Endometrial microvascular endothelial cells (primary cell): ENCODE measurements around the gene ATP11A. TPM values are rescaled to one million over a fixed set of nuclear protein-coding genes. Genes with fewer than 3 reads are reported as not detected.

Experiments used
- in situ Hi-C: cut with HindIII; loops from 2 replicates; pipeline ENCODE4 v1.10.0; 2017; ENCODE audit warnings: low sequenced_read_pairs, low pct_unique_long_range_greater_than_20kb; ENCODE audit errors: inconsistent ontology term
- total RNA-seq: library from RNA; depleted of rRNA; stranded (reverse); fragments of >200 nt; gene quantifications from one replicate; pipeline ENCODE4 v1.2.3, GENCODE V29; 2015; ENCODE audit errors: inconsistent ontology term

ATP11A gene
- total RNA-seq, 1 donor from 2014 or later = 45.8 TPM

- in situ Hi-C loops = no loop called here
Measured at GRCh38 chr13:112765731-112766130, 75.9 kb downstream of the ATP11A start.

- in situ Hi-C loops = no loop called here
Measured at GRCh38 chr13:112766336-112766735, 76.5 kb downstream of the ATP11A start.

GRCh38 chr13:112767506-112768471 is 78.0 kb downstream of the ATP11A start:
- in situ Hi-C loops = no loop called here

GRCh38 chr13:112768795-112769481 is 79.1 kb downstream of the ATP11A start:
- in situ Hi-C loops = no loop called here

GRCh38 chr13:112769615-112770014 is 79.8 kb downstream of the ATP11A start:
- in situ Hi-C loops = no loop called here

- in situ Hi-C loops = no loop called here
Measured at GRCh38 chr13:112770504-112770903, 80.7 kb downstream of the ATP11A start.

- in situ Hi-C loops = no loop called here
Measured at GRCh38 chr13:112771139-112771876, 81.5 kb downstream of the ATP11A start.

- in situ Hi-C loops = no loop called here
Measured at GRCh38 chr13:112771877-112772538, 82.2 kb downstream of the ATP11A start.

GRCh38 chr13:112772539-112772909 is 82.7 kb downstream of the ATP11A start:
- in situ Hi-C loops = no loop called here

- in situ Hi-C loops = no loop called here
Measured at GRCh38 chr13:112772929-112773328, 83.1 kb downstream of the ATP11A start.

GRCh38 chr13:112773601-112774447 is 84.0 kb downstream of the ATP11A start:
- in situ Hi-C loops = no loop called here

GRCh38 chr13:112774448-112774792 is 84.6 kb downstream of the ATP11A start:
- in situ Hi-C loops = no loop called here

- in situ Hi-C loops = no loop called here
Measured at GRCh38 chr13:112774829-112775565, 85.2 kb downstream of the ATP11A start.

GRCh38 chr13:112775791-112776279 is 86.0 kb downstream of the ATP11A start:
- in situ Hi-C loops = no loop called here

GRCh38 chr13:112776354-112776753 is 86.5 kb downstream of the ATP11A start:
- in situ Hi-C loops = no loop called here

GRCh38 chr13:112776971-112777370 is 87.1 kb downstream of the ATP11A start:
- in situ Hi-C loops = no loop called here

- in situ Hi-C loops = no loop called here
Measured at GRCh38 chr13:112777637-112778406, 88.0 kb downstream of the ATP11A start.
